ENCODE measurements around the gene RABL3.
"Not testable (repeated sequence)": the region's sequence is repeated elsewhere in the genome, so short reads cannot be mapped to it uniquely, and the experiment has no call there.

The RABL3 gene

GRCh38 chr3:120642368-120642948, 99.9 kb downstream of the RABL3 start:
- no peak for FAIRE-seq

- FAIRE-seq, result no peak
Measured at GRCh38 chr3:120641696-120642246, 100.5 kb downstream of the RABL3 start.

GRCh38 chr3:120640231-120640630, 102.1 kb downstream of the RABL3 start:
- no peak for FAIRE-seq

GRCh38 chr3:120638820-120639219, 103.5 kb downstream of the RABL3 start:
- not testable (repeated sequence) for FAIRE-seq

GRCh38 chr3:120637851-120638559, 104.3 kb downstream of the RABL3 start:
- FAIRE-seq, result no peak

- no peak for FAIRE-seq
Measured at GRCh38 chr3:120636795-120637401, 105.4 kb downstream of the RABL3 start.

All from G401.6 (cell line).